HepG2 (cell line): ENCODE results near the gene RASSF7. TPM values are rescaled to one million over a fixed set of nuclear protein-coding genes. Genes with fewer than 3 reads are reported as not detected.
A peak's percentile ranks its signal among the peaks of the same experiment; 100 is the strongest.

Experiments
- ATAC-seq: fragments of 200-7000 bp; cut with Tn5 transposase; 3 replicates; pipeline ENCODE4 v1.9.1; 2020; ENCODE audit warnings: mild to moderate bottlenecking, moderate library complexity
- BruUV-seq: library from RNA; stranded (reverse); fragments of 400-500 nt; replicated peaks from 2 replicates; lab custom pipeline; 2021; lab: Mats Ljungman, UMichigan
- CTCF ChIA-PET: fragments of 300-600 bp; formaldehyde crosslinking; extraction: SDS; loops from one replicate; lab custom pipeline; 2021; ENCODE audit warnings: low total read pairs, inconsistent platforms, low intra/inter-chr PET ratio; lab: Yijun Ruan, JAX
- POLR2A ChIA-PET: fragments of 350-600 bp; sonication (Branson Sonifier 250); formaldehyde crosslinking; loops from one replicate; lab custom pipeline; 2020; ENCODE audit warnings: antibody characterized with exemption, inconsistent platforms; lab: Yijun Ruan, JAX
- DNase-seq: peaks from one replicate; pipeline ENCODE4 v3.0.0-alpha.2; 2015; ENCODE audit warnings: low spot score
- FAIRE-seq: peaks from 3 replicates; lab custom pipeline; 2011; peaks lifted over from hg19 to GRCh38; lab: Jason Lieb, UNC
- H2AFZ ChIP-seq: one replicate; pipeline ENCODE4 v1.6.1; 2011; ENCODE audit warnings: low read length, inconsistent platforms
- H3K27ac ChIP-seq: fragments of 300-600 bp; 3 replicates; pipeline ENCODE4 v1.8.0; 2011; ENCODE audit warnings: mixed run types, mild to moderate bottlenecking, mixed read lengths, low read length, inconsistent platforms; ENCODE audit not compliant: insufficient read depth; ENCODE audit errors: extremely low read length
- H3K27me3 ChIP-seq, 2 experiments: fragments of 200-600 bp in 1 of 2; 2 replicates in 1 of 2; 3 replicates in 1 of 2; pipeline versions ENCODE4 v1.6.0 to v1.8.0; 2011; ENCODE audit warnings: low read length in 2 of 2, mild to moderate bottlenecking in 2 of 2, moderate library complexity in 2 of 2, inconsistent platforms in 1 of 2; ENCODE audit not compliant: insufficient read depth in 2 of 2, control insufficient read depth in 1 of 2
- H3K36me3 ChIP-seq, 2 experiments: fragments of 200-600 bp in 1 of 2; replicated peaks in 1 of 2; 2 replicates in 1 of 2; 3 replicates in 1 of 2; pipeline versions ENCODE4 v1.5.1 to v1.8.0; 2011; ENCODE audit warnings: low read length in 2 of 2, inconsistent platforms in 1 of 2; ENCODE audit not compliant: insufficient read depth in 2 of 2, control insufficient read depth in 1 of 2
- H3K4me1 ChIP-seq: 2 replicates; pipeline ENCODE4 v1.5.1; 2012; ENCODE audit warnings: low read length, inconsistent platforms; ENCODE audit not compliant: insufficient read depth
- H3K4me2 ChIP-seq: 2 replicates; pipeline ENCODE4 v1.6.0; 2011; ENCODE audit warnings: low read depth, low read length, inconsistent platforms
- H3K4me3 ChIP-seq, 3 experiments: fragments of 200-600 bp in 1 of 3; sonication (generic), shearing (Covaris generic) in 1 of 3; replicated peaks in 1 of 3; 2 replicates each; pipeline ENCODE4 v1.5.1; 2011 to 2016; ENCODE audit warnings: low read length in 3 of 3, inconsistent platforms in 2 of 3, low read depth in 2 of 3, mild to moderate bottlenecking in 2 of 3, control low read depth in 1 of 3, mixed read lengths in 1 of 3; ENCODE audit not compliant: insufficient read depth in 1 of 3
- H3K79me2 ChIP-seq: one replicate; pipeline ENCODE4 v1.6.1; 2011; ENCODE audit warnings: low read length, inconsistent platforms; ENCODE audit not compliant: insufficient read depth
- H3K9ac ChIP-seq: 2 replicates; pipeline ENCODE4 v1.6.0; 2011; ENCODE audit warnings: mild to moderate bottlenecking, low read depth, low read length, inconsistent platforms; ENCODE audit not compliant: insufficient read depth
- H3K9me3 ChIP-seq: 2 replicates; pipeline ENCODE4 v1.5.1; 2012; ENCODE audit warnings: mild to moderate bottlenecking, low read length
- H4K20me1 ChIP-seq: 2 replicates; pipeline ENCODE4 v1.6.0; 2011; ENCODE audit warnings: inconsistent platforms, mild to moderate bottlenecking, low read length, moderate library complexity; ENCODE audit not compliant: insufficient read depth
- CTCF ChIP-seq: sonication (generic); formaldehyde crosslinking; IDR thresholded peaks from 2 replicates; pipeline ENCODE4 v1.5.0; 2020; ENCODE audit warnings: mild to moderate bottlenecking, missing genetic modification reagents, moderate library complexity
- FOXJ3 ChIP-seq: sonication (generic); formaldehyde crosslinking; IDR thresholded peaks from 2 replicates; pipeline ENCODE4 v1.4.0; 2020; ENCODE audit warnings: missing genetic modification reagents, mild to moderate bottlenecking, borderline replicate concordance
- JUNB ChIP-seq: sonication (generic); formaldehyde crosslinking; IDR thresholded peaks from 2 replicates; pipeline ENCODE4 v1.8.0; 2022; ENCODE audit warnings: missing genetic modification reagents, mild to moderate bottlenecking, borderline replicate concordance
- RBM22 ChIP-seq: fragments of 200-400 bp; formaldehyde crosslinking; optimal IDR thresholded peaks from 2 replicates; pipeline ENCODE3; 2017; ENCODE audit warnings: mild to moderate bottlenecking, low read length, moderate library complexity
- ZBTB33 ChIP-seq: sonication (generic); formaldehyde crosslinking; IDR thresholded peaks from 2 replicates; pipeline ENCODE4 v1.4.0; 2020; ENCODE audit warnings: missing genetic modification reagents
- ZBTB38 ChIP-seq: sonication (generic); formaldehyde crosslinking; IDR thresholded peaks from 2 replicates; pipeline ENCODE4 v1.5.1; 2020; ENCODE audit warnings: mild to moderate bottlenecking, missing genetic modification reagents
- WGBS: methylation state at CpG from one replicate; pipeline ENCODE4 v1.1.6; 2017; ENCODE audit warnings: low lambda C conversion rate; 5-methylcytosine and 5-hydroxymethylcytosine counted together
- in situ Hi-C: cut with HindIII; loops from 2 replicates; pipeline ENCODE4 v1.10.0; 2017; ENCODE audit warnings: low pct_unique_long_range_greater_than_20kb; ENCODE audit not compliant: extremely low pct_ligation_motif_present
- intact Hi-C: fragments of 100-400 bp; cut with micrococcal nuclease; formaldehyde crosslinking; loops from one replicate; pipeline ENCODE4 v1.10.0; 2022; ENCODE audit not compliant: unreplicated experiment
- polyA plus RNA-seq, 8 experiments: library from polyadenylated mRNA; depleted of rRNA in 3 of 8; stranded (reverse) in 7 of 8; unstranded in 1 of 8; fragments of >200 nt; fragmentation: Illumina TruSeq in 4 of 8; extraction: Trizol in 4 of 8; gene quantifications; 2 replicates each; pipeline versions ENCODE4 v1.2.1 to v1.2.3, GENCODE V29; 2011 to 2016; ENCODE audit warnings: low read depth in 4 of 8, missing spikeins in 1 of 8, mixed read lengths in 1 of 8; ENCODE audit not compliant: insufficient read depth in 1 of 8
- total RNA-seq, 5 experiments: library from RNA; depleted of rRNA; stranded (reverse); fragments of >200 nt; fragmentation: Illumina TruSeq; extraction: Trizol; gene quantifications; 2 replicates each; pipeline ENCODE4 v1.2.3, GENCODE V29; 2016; ENCODE audit warnings: low read depth in 1 of 5

RASSF7 gene
- total and polyA plus RNA-seq, 2 of the 13 experiments (the other 11 are each of a cell fraction or from before 2014, with no cell fraction given) = 20.2 to 28.6 TPM

- no TSS peak for BruUV-seq
- ChIA-PET CTCF (no interaction called here), POLR2A (interaction anchor here (1.2 kb wide), 1 partner anchor 24 kb away, joined by 3 read pairs; no protein-coding TSS in a partner anchor)
- FAIRE-seq = no peak
- Histone ChIP-seq H3K4me3 (no peak overlapping the region), H3K79me2 (no peaks in the 10 kb centered on the region), H3K9ac (no peak overlapping the region), H2AFZ (no peak overlapping the region), H4K20me1 (0 out of 2 replicates have a peak, but pooled peaks cover 4% of the 10 kb centered on the region), H3K27me3 (no peaks in the 10 kb centered on the region), H3K36me3 (peaks cover 48 to 84% of the 10 kb centered on the region in 2 experiments), H3K9me3 (no peaks in the 10 kb centered on the region), H3K4me2 (no peak overlapping the region), H3K27ac (no peak overlapping the region), H3K4me1 (no peaks in the 10 kb centered on the region)
- intact Hi-C loops (no loop called here), in situ Hi-C loops (no loop called here)
- ATAC-seq = peak; percentile 12; the same call in 2 of the 3 replicates
- WGBS = 95% methylated on average over 22 of the region's 23 CpGs
- DNase-seq = no peak
- TF ChIP-seq ZBTB33 (CRISPR knock-in tag) (peak; percentile 98), JUNB (CRISPR knock-in tag) (no peak), FOXJ3 (CRISPR knock-in tag) (no peak), RBM22 (peak; percentile 75), ZBTB38 (CRISPR knock-in tag) (0 out of 2 replicates have a peak, but pooled peaks have one; percentile 29), CTCF (CRISPR knock-in tag) (0 out of 2 replicates have a peak, but pooled peaks have one; percentile 11)
These were observed 40.9 kb downstream of the RASSF7 start for GRCh38 chr11:601573-602245.
